Endothelial cell of umbilical vein (primary cell): ENCODE results near the gene SNX4. TPM values are rescaled to one million over a fixed set of nuclear protein-coding genes. Genes with fewer than 3 reads are reported as not detected.
A peak's percentile ranks its signal among the peaks of the same experiment; 100 is the strongest.
"Not testable (repeated sequence)": the region's sequence is repeated elsewhere in the genome, so short reads cannot be mapped to it uniquely, and the experiment has no call there.

ENCODE experiments used
- BruUV-seq: library from RNA; stranded (reverse); fragments of 400-500 nt; replicated peaks from 2 replicates; lab custom pipeline; 2021; lab: Mats Ljungman, UMichigan
- CTCF ChIA-PET: fragments of 300-600, 350-600 bp; sonication (Branson Sonifier 250); formaldehyde crosslinking; loops from one replicate; lab custom pipeline; 2021; ENCODE audit warnings: antibody characterized with exemption, inconsistent platforms; lab: Charles Lee
- POLR2A ChIA-PET: fragments of 300-600, 350-600 bp; sonication (Branson Sonifier 250); formaldehyde crosslinking; loops from one replicate; lab custom pipeline; 2021; ENCODE audit warnings: antibody characterized with exemption, inconsistent platforms; lab: Charles Lee
- DNase-seq: peaks from one replicate; pipeline ENCODE4 v3.0.0-alpha.2; 2011; ENCODE audit warnings: low read depth, low spot score
- FAIRE-seq: peaks from 2 replicates; lab custom pipeline; 2011; peaks lifted over from hg19 to GRCh38; lab: Jason Lieb, UNC
- H2AFZ ChIP-seq: 2 replicates; pipeline ENCODE4 v1.6.0; 2012; ENCODE audit warnings: low read depth, low read length, control low read depth, inconsistent platforms
- H3K27ac ChIP-seq: 2 replicates; pipeline ENCODE4 v1.5.1; 2011; ENCODE audit warnings: low read depth, mild to moderate bottlenecking, control low read depth, low read length, moderate library complexity; ENCODE audit not compliant: insufficient read depth
- H3K27me3 ChIP-seq, 2 experiments: 2 replicates each; pipeline versions ENCODE4 v1.6.0 to v1.6.1; 2011; ENCODE audit warnings: low read length in 2 of 2, mixed read lengths in 1 of 2; ENCODE audit not compliant: control insufficient read depth in 2 of 2, insufficient read depth in 2 of 2
- H3K36me3 ChIP-seq, 2 experiments: 2 replicates in 1 of 2; 3 replicates in 1 of 2; pipeline ENCODE4 v1.5.1; 2011; ENCODE audit warnings: low read length in 2 of 2, mild to moderate bottlenecking in 1 of 2, moderate library complexity in 1 of 2; ENCODE audit not compliant: control insufficient read depth in 2 of 2, insufficient read depth in 2 of 2; ENCODE audit errors: extremely low read depth in 1 of 2
- H3K4me1 ChIP-seq: 3 replicates; pipeline ENCODE4 v1.5.1; 2011; ENCODE audit warnings: mild to moderate bottlenecking, low read length; ENCODE audit not compliant: control insufficient read depth, insufficient read depth; ENCODE audit errors: extremely low read depth
- H3K4me2 ChIP-seq: 2 replicates; pipeline ENCODE4 v1.6.1; 2011; ENCODE audit warnings: low read length, control low read depth, mixed read lengths; ENCODE audit not compliant: insufficient read depth
- H3K4me3 ChIP-seq, 3 experiments: fragments of 200-600 bp in 1 of 3; sonication (generic), shearing (Covaris generic) in 1 of 3; replicated peaks in 1 of 3; 2 replicates each; pipeline ENCODE4 v1.5.1; 2011 to 2016; ENCODE audit warnings: control low read depth in 3 of 3, low read length in 3 of 3, mild to moderate bottlenecking in 2 of 3, inconsistent platforms in 1 of 3, low read depth in 1 of 3, moderate library complexity in 1 of 3; ENCODE audit not compliant: insufficient read depth in 1 of 3
- H3K79me2 ChIP-seq: 2 replicates; pipeline ENCODE4 v1.6.0; 2012; ENCODE audit warnings: low read length, inconsistent platforms; ENCODE audit not compliant: control insufficient read depth, insufficient read depth
- H3K9ac ChIP-seq: replicated peaks from 2 replicates; pipeline ENCODE3; 2011; ENCODE audit warnings: low read length, control low read depth; ENCODE audit not compliant: insufficient read depth; ENCODE audit errors: extremely low read depth
- H3K9me1 ChIP-seq: replicated peaks from 3 replicates; pipeline ENCODE4 v1.6.0; 2011; ENCODE audit warnings: mild to moderate bottlenecking, low read length; ENCODE audit not compliant: control insufficient read depth, insufficient read depth; ENCODE audit errors: extremely low read depth
- H3K9me3 ChIP-seq: replicated peaks from 2 replicates; pipeline ENCODE4 v1.5.1; 2012; ENCODE audit warnings: low read length, inconsistent platforms; ENCODE audit not compliant: control insufficient read depth, insufficient read depth
- H4K20me1 ChIP-seq: replicated peaks from 2 replicates; pipeline ENCODE3; 2011; ENCODE audit warnings: mild to moderate bottlenecking, low read length; ENCODE audit not compliant: control insufficient read depth, insufficient read depth; ENCODE audit errors: extremely low read depth
- CTCF ChIP-seq, 2 donors: IDR thresholded peaks; 1 replicate in 1 of 2; 2 replicates in 1 of 2; pipeline ENCODE4 v1.5.1; 2011; ENCODE audit warnings: low read length in 2 of 2, mild to moderate bottlenecking in 2 of 2, moderate library complexity in 2 of 2, control low read depth in 1 of 2, inconsistent platforms in 1 of 2, low read depth in 1 of 2; ENCODE audit not compliant: insufficient read depth in 1 of 2; ENCODE audit errors: extremely low read depth in 1 of 2
- EZH2 ChIP-seq: IDR thresholded peaks from 2 replicates; pipeline ENCODE4 v1.6.1; 2012; ENCODE audit warnings: borderline replicate concordance, low read depth, mild to moderate bottlenecking, moderate library complexity, low read length, inconsistent platforms; ENCODE audit not compliant: severe bottlenecking
- FOS ChIP-seq: IDR thresholded peaks from 2 replicates; pipeline ENCODE4 v1.6.1; 2011; ENCODE audit warnings: mild to moderate bottlenecking, low read length, moderate library complexity, borderline replicate concordance; ENCODE audit not compliant: insufficient read depth
- GATA2 ChIP-seq: IDR thresholded peaks from 2 replicates; pipeline ENCODE4 v1.7.0; 2011; ENCODE audit warnings: low read depth, mild to moderate bottlenecking, moderate library complexity, mixed read lengths, low read length; ENCODE audit not compliant: insufficient read length, insufficient read depth
- JUN ChIP-seq: IDR thresholded peaks from 2 replicates; pipeline ENCODE4 v1.6.1; 2011; ENCODE audit warnings: borderline replicate concordance, low read depth; ENCODE audit not compliant: insufficient read length, insufficient read depth
- MAX ChIP-seq: IDR thresholded peaks from 2 replicates; pipeline ENCODE4 v1.6.1; 2011; ENCODE audit not compliant: insufficient read depth, insufficient read length
- MYC ChIP-seq: IDR thresholded peaks from one replicate; pipeline ENCODE4 v1.6.1; 2011; ENCODE audit warnings: mild to moderate bottlenecking, low read depth, low read length
- POLR2A ChIP-seq: IDR thresholded peaks from 2 replicates; pipeline ENCODE4 v1.6.1; 2012; ENCODE audit warnings: low read depth, mild to moderate bottlenecking, control low read depth, low read length
- POLR2AphosphoS5 ChIP-seq: IDR thresholded peaks from 2 replicates; pipeline ENCODE4 v1.6.1; 2012; ENCODE audit warnings: low read depth, mild to moderate bottlenecking, control low read depth, low read length, moderate library complexity; ENCODE audit not compliant: insufficient read depth
- dilution Hi-C: fragments of 300-500 bp; cut with MboI; formaldehyde crosslinking; loops from one replicate; pipeline ENCODE4 v1.15.0; 2019; ENCODE audit warnings: low sequenced_read_pairs; ENCODE audit not compliant: extremely low pct_ligation_motif_present
- intact Hi-C: fragments of 100-400 bp; cut with micrococcal nuclease; formaldehyde crosslinking; loops from one replicate; pipeline ENCODE4 v1.10.0; 2022
- polyA plus RNA-seq, 4 experiments: library from polyadenylated mRNA; depleted of rRNA in 3 of 4; stranded (reverse) in 3 of 4; unstranded in 1 of 4; fragments of >200 nt; gene quantifications; 2 replicates each; pipeline versions ENCODE4 v1.2.1 to v1.2.3, GENCODE V29; 2011 to 2012; ENCODE audit warnings: missing spikeins in 1 of 4
- total RNA-seq: library from RNA; stranded (reverse); gene quantifications from 2 replicates; pipeline ENCODE4 v1.2.3, GENCODE V29; 2021

Gene SNX4
- total and polyA plus RNA-seq, 2 donors (not counting 3 experiments of a cell fraction or from before 2014, with no cell fraction given), result 7.5 to 39.2 TPM

- Histone ChIP-seq H3K9me1 (no peaks in the 10 kb centered on the region), H2AFZ (no peak overlapping the region), H3K4me1 (no peaks in the 10 kb centered on the region), H3K4me3 (no peak overlapping the region), H3K27me3 (no peaks in the 10 kb centered on the region), H3K27ac (no peak overlapping the region), H3K36me3 (peaks cover 0 to 4% of the 10 kb centered on the region in 2 experiments), H3K79me2 (no peaks in the 10 kb centered on the region), H3K9me3 (no peaks in the 10 kb centered on the region), H3K9ac (no peak overlapping the region), H4K20me1 (no peaks in the 10 kb centered on the region), H3K4me2 (no peak overlapping the region)
- no peak for FAIRE-seq
- intact Hi-C loops, result no loop called here
- POLR2A ChIA-PET, result no interaction called here
- DNase-seq, result no peak
- no TSS peak for BruUV-seq
- dilution Hi-C loops, result no loop called here
- CTCF ChIA-PET, result interaction anchor here (1.0 to 1.4 kb wide), 2 partner anchors 9 to 13 kb away, joined by 3 to 4 read pairs; partner anchors contain the start of gene SNX4
- TF ChIP-seq MAX (no peak), JUN (no peak)
Observed at GRCh38 chr3:125528920-125529319, 8.9 kb upstream of the SNX4 start.

GRCh38 chr3:125525153-125525552, 5.2 kb upstream of the SNX4 start:
- Histone ChIP-seq H3K4me1 (no peaks in the 10 kb centered on the region), H3K9me1 (no peaks in the 10 kb centered on the region), H3K36me3 (peaks cover 0 to 2% of the 10 kb centered on the region in 2 experiments), H3K27me3 (no peaks in the 10 kb centered on the region), H3K79me2 (no peaks in the 10 kb centered on the region), H3K9me3 (no peaks in the 10 kb centered on the region), H3K9ac (no peak overlapping the region), H4K20me1 (no peaks in the 10 kb centered on the region), H2AFZ (no peak overlapping the region), H3K4me3 (no peak overlapping the region), H3K27ac (no peak overlapping the region), H3K4me2 (no peak overlapping the region)
- no peak for DNase-seq
- no peak for FAIRE-seq
- TF ChIP-seq CTCF (IDR thresholded peaks at IDR 0.05; ENCODE audit: extremely low read depth in 1 of 2, insufficient read depth in 1 of 2, low read depth in 1 of 2, low read length in 2 of 2) (no peak), EZH2 (no peak), FOS (no peak), GATA2 (no peak), POLR2AphosphoS5 (no peak), MAX (no peak), POLR2A (no peak), MYC (no peak), JUN (no peak)
- ChIA-PET CTCF (interaction anchor here (1.2 kb wide), 1 partner anchor 13 kb away, joined by 3 read pairs; no protein-coding TSS in a partner anchor), POLR2A (no interaction called here)
- dilution Hi-C loops (no loop called here), intact Hi-C loops (no loop called here)
- BruUV-seq, result no TSS peak

- DNase-seq, H3K4me1 ChIP-seq, H3K9me3 ChIP-seq, H4K20me1 ChIP-seq, FAIRE-seq, H3K36me3 ChIP-seq, H3K9me1 ChIP-seq, dilution Hi-C loops, H3K27ac ChIP-seq, H3K27me3 ChIP-seq: not testable (repeated sequence)
- Histone ChIP-seq H3K4me3 (peak overlapping the region; percentile 67 to 96 (median 90)), H2AFZ (peak overlapping the region; percentile 70), H3K79me2 (peaks cover 35% of the 10 kb centered on the region), H3K4me2 (peak overlapping the region; percentile 54), H3K9ac (peak overlapping the region; percentile 89)
- intact Hi-C loops, result loop anchor here (1.0 to 5.0 kb wide), 3 partner anchors 8 to 628 kb away; partner anchors contain the start of gene OSBPL11
- CTCF ChIA-PET, result interaction anchor here (0.9 to 1.5 kb wide), 5 partner anchors 8 to 65 kb away, joined by 3 to 12 read pairs (median 4); no protein-coding TSS in a partner anchor
- TSS peak; percentile 79 for BruUV-seq
- POLR2A ChIA-PET, result interaction anchor here (0.7 kb wide), 1 partner anchor 218 kb away, joined by 3 read pairs; no protein-coding TSS in a partner anchor
Observed at GRCh38 chr3:125520563-125520919, 539 bp upstream of the SNX4 start.
